SU-DHL-6 (cell line): Measurements from ENCODE around the gene TLCD2.

Source experiments
- H2AFZ ChIP-seq: fragments of 200-600 bp; sonication (generic); 2 replicates; pipeline ENCODE4 v1.6.1; 2014; ENCODE audit warnings: low read depth, mild to moderate bottlenecking, moderate library complexity, mixed read lengths, antibody characterized with exemption, low read length; ENCODE audit not compliant: severe bottlenecking
- H3F3A ChIP-seq: fragments of 200-600 bp; shearing (Covaris generic); 2 replicates; pipeline ENCODE4 v1.6.0; 2016; ENCODE audit warnings: antibody characterized with exemption, mild to moderate bottlenecking; ENCODE audit not compliant: insufficient read depth
- H3K27ac ChIP-seq: fragments of 200-600 bp; sonication (generic); 2 replicates; pipeline ENCODE4 v1.5.1; 2016; ENCODE audit warnings: low read depth, mild to moderate bottlenecking, low read length, moderate library complexity, mixed read lengths
- H3K27me3 ChIP-seq: fragments of 200-600 bp; sonication (generic), shearing (Covaris generic); 2 replicates; pipeline ENCODE4 v1.6.0; 2014; ENCODE audit warnings: mild to moderate bottlenecking, low read length
- H3K36me3 ChIP-seq: fragments of 200-600 bp; sonication (generic); 2 replicates; pipeline ENCODE4 v1.6.1; 2014; ENCODE audit warnings: mild to moderate bottlenecking, low read length, mixed read lengths
- H3K4me2 ChIP-seq: fragments of 300-600, 200-600 bp; shearing (Covaris generic), sonication (generic); 2 replicates; pipeline ENCODE4 v1.6.0; 2014; ENCODE audit warnings: low read length, low read depth, mild to moderate bottlenecking; ENCODE audit not compliant: poor library complexity, severe bottlenecking
- H3K4me3 ChIP-seq: fragments of 200-600 bp; sonication (generic); 2 replicates; pipeline ENCODE4 v1.5.1; 2014; ENCODE audit warnings: antibody characterized with exemption, low read length, mild to moderate bottlenecking, mixed read lengths; ENCODE audit not compliant: insufficient read depth, poor library complexity, severe bottlenecking
- H3K79me2 ChIP-seq: fragments of 200-600 bp; sonication (generic); 2 replicates; pipeline ENCODE4 v1.6.1; 2014; ENCODE audit warnings: mild to moderate bottlenecking, low read length, moderate library complexity; ENCODE audit not compliant: insufficient read depth
- H3K9ac ChIP-seq: fragments of 200-600 bp; sonication (generic); 2 replicates; pipeline ENCODE4 v1.7.0; 2014; ENCODE audit warnings: mild to moderate bottlenecking, low read length
- H3K9me2 ChIP-seq: fragments of 200-600 bp; sonication (generic); replicated peaks from 2 replicates; pipeline ENCODE4 v1.6.1; 2014; ENCODE audit warnings: low read length; ENCODE audit not compliant: insufficient read depth
- H3K9me3 ChIP-seq: fragments of 200-600 bp; sonication (generic); 2 replicates; pipeline ENCODE4 v1.6.1; 2014; ENCODE audit warnings: low read length, mixed read lengths; ENCODE audit not compliant: insufficient read depth
- H4K20me1 ChIP-seq: fragments of 200-600 bp; sonication (generic); 2 replicates; pipeline ENCODE4 v1.6.1; 2014; ENCODE audit warnings: low read depth, mild to moderate bottlenecking, antibody characterized with exemption, low read length, moderate library complexity, mixed read lengths
- CTCF ChIP-seq: fragments of 200-600 bp; sonication (generic); IDR thresholded peaks from one replicate; pipeline ENCODE4 v1.5.1; 2017; ENCODE audit warnings: antibody characterized with exemption, mild to moderate bottlenecking, low read length, moderate library complexity; ENCODE audit not compliant: insufficient read depth, poor library complexity, severe bottlenecking
- EZH2phosphoT487 ChIP-seq: fragments of 200-600 bp; sonication (generic), shearing (Covaris generic); conservative IDR thresholded peaks from 2 replicates; pipeline ENCODE4 v1.6.1; 2018; ENCODE audit warnings: mild to moderate bottlenecking, antibody characterized with exemption, low read length, moderate library complexity, mixed read lengths

Gene TLCD2

GRCh38 chr17:1720856-1721386, 10.7 kb upstream of the TLCD2 start:
- TF ChIP-seq CTCF (peak; percentile 91), EZH2phosphoT487 (no peak)
- H2AFZ ChIP-seq = peak overlapping the region; percentile 3
- H3K9me2 ChIP-seq = no peaks in the 10 kb centered on the region
- no peaks in the 10 kb centered on the region for H4K20me1 ChIP-seq
- H3K9ac ChIP-seq = no peak overlapping the region
- H3K36me3 ChIP-seq = no peaks in the 10 kb centered on the region
- peaks cover 20% of the 10 kb centered on the region; the same call in 1 of the 2 replicates for H3F3A ChIP-seq
- peaks cover 11% of the 10 kb centered on the region; the same call in 1 of the 2 replicates for H3K79me2 ChIP-seq
- H3K27me3 ChIP-seq = no peaks in the 10 kb centered on the region
- peak overlapping the region; percentile 43 for H3K4me2 ChIP-seq
- no peak overlapping the region for H3K27ac ChIP-seq
- no peaks in the 10 kb centered on the region for H3K9me3 ChIP-seq
- H3K4me3 ChIP-seq = no peak overlapping the region

- Histone ChIP-seq H3K9ac (no peak overlapping the region), H3K9me3 (no peaks in the 10 kb centered on the region), H3K79me2 (no peaks in the 10 kb centered on the region), H3F3A (peaks cover 16% of the 10 kb centered on the region; the same call in 1 of the 2 replicates), H3K4me3 (no peak overlapping the region), H3K9me2 (no peaks in the 10 kb centered on the region), H3K27me3 (no peaks in the 10 kb centered on the region), H3K27ac (no peak overlapping the region), H3K4me2 (no peak overlapping the region), H2AFZ (no peak overlapping the region), H3K36me3 (no peaks in the 10 kb centered on the region), H4K20me1 (no peaks in the 10 kb centered on the region)
- TF ChIP-seq EZH2phosphoT487 = no peak
- TF ChIP-seq CTCF = no peak
Observed at GRCh38 chr17:1718362-1719165, 8.4 kb upstream of the TLCD2 start.

GRCh38 chr17:1716912-1717695, 6.9 kb upstream of the TLCD2 start:
- peak overlapping the region; percentile 36 for H2AFZ ChIP-seq

More at GRCh38 chr17:1716912-1717695, 6.9 kb upstream of the TLCD2 start:
- Histone ChIP-seq H3K9me3 (no peaks in the 10 kb centered on the region), H3K36me3 (no peaks in the 10 kb centered on the region), H3F3A (0 out of 2 replicates have a peak, but pooled peaks cover 10% of the 10 kb centered on the region), H3K27ac (peak overlapping the region; percentile 85), H3K79me2 (no peaks in the 10 kb centered on the region), H4K20me1 (no peaks in the 10 kb centered on the region), H3K9me2 (no peaks in the 10 kb centered on the region), H3K9ac (peak overlapping the region; percentile 78), H3K4me2 (peak overlapping the region; percentile 67), H3K27me3 (no peaks in the 10 kb centered on the region), H3K4me3 (peak overlapping the region; percentile 69)
- TF ChIP-seq CTCF (no peak), EZH2phosphoT487 (no peak)
